ENCODE measurements around the gene RFTN2.

DNA sequence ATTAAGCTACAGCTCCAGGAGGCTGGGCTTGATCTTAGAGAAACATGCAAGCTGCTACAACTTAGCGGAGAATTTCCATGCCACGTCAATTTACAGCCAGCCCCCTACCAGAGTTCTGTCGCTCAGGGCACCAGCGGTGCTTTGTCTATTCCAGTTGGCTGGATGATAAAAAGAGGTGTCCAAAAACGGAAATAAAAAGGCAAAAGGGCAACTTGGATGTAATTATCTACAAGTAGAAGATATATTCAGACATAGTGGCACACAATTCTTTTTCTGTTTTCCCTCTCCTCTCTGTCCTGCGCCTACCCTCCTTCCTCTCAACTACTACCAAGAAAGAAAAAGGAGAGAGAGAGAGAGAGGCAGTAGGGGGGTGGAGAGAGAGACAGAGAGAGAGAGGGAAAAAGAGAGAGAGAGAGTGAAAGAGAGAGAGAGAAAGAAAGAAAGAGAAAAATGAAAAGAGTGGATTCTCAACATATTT is 363 bp upstream of the RFTN2 start:
- TF ChIP-seq ZNF430 (CRISPR knock-in tag; IDR thresholded peaks at IDR 0.05) (no peak), POLR2A (IDR thresholded peaks at IDR 0.05; ENCODE audit: insufficient read depth in 1 of 2, low read depth in 2 of 2, low read length in 2 of 2) (no peak), ATF7 (IDR thresholded peaks at IDR 0.05) (no peak), ATF7 (CRISPR knock-in tag; IDR thresholded peaks at IDR 0.05) (no peak), EZH2 (conservative IDR thresholded peaks at IDR 0.05; ENCODE audit: low read depth, low read length) (no peak), NCOA2 (CRISPR knock-in tag; IDR thresholded peaks at IDR 0.05) (no peak), FOSL1 (CRISPR knock-in tag; IDR thresholded peaks at IDR 0.05; ENCODE audit: borderline replicate concordance) (no peak)
- TF ChIP-seq, protein P1, sequence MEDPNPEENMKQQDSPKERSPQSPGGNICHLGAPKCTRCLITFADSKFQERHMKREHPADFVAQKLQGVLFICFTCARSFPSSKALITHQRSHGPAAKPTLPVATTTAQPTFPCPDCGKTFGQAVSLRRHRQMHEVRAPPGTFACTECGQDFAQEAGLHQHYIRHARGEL (CRISPR knock-in tag; IDR thresholded peaks at IDR 0.05), result no peak

Measured in HepG2 (cell line).